Forelimb muscle (tissue), 1 donor: ENCODE results near the gene PARP1. TPM values are rescaled to one million over a fixed set of nuclear protein-coding genes. Genes with fewer than 3 reads are reported as not detected.
"Not testable (repeated sequence)": the region's sequence is repeated elsewhere in the genome, so short reads cannot be mapped to it uniquely, and the experiment has no call there.

ENCODE experiments used
- DNase-seq: peaks from one replicate; pipeline ENCODE4 v3.0.0-alpha.2; 2013; ENCODE audit warnings: low read depth
- polyA plus RNA-seq: library from polyadenylated mRNA; unstranded; fragments of 120-200 nt; gene quantifications from one replicate; pipeline ENCODE4 v1.2.1, GENCODE V29; 2013; ENCODE audit not compliant: insufficient read length

PARP1 gene
- polyA plus RNA-seq, 1 donor: 95.9 TPM

DNA sequence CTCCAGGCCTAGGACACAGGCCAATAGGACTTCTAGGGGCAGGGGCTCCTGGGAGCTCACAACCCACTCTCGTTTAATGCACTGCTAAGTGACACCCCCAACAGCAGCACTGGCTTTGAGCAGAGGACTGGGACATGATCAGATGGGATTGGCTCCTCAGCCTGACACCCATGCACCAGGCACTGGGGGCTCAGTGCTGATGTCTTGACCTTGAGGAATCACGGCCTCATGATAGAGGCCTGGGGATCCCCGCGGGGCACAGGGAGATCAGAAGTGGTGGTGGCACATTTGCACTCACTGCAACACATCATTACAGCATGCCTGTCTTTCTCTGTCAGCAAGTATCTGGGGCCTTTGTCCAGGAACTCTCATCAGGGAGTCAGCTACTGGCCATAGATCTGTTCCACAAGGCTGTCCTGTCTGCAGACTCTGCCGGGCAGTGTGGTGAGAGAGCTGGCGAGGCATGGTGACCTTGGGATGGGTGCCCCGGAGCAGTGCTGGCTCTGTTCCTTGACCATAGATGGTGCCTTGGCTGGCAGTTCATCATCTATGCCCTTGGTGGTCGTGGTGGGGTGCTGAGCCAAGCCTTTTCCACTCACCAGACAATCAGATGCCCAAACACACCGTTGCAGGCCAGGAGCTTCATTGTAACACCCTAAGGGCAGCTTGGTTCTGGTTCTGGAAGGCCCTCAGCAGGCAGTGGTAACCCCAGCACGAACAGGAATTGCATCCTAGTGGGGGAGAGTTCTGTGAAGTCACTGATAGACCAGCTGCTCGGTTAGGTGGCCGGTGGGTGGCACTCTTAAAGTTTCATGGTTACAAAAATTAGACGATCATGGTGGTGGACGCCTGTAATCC, 22.2 kb upstream of the PARP1 start:
- DNase-seq: no peak

DNA sequence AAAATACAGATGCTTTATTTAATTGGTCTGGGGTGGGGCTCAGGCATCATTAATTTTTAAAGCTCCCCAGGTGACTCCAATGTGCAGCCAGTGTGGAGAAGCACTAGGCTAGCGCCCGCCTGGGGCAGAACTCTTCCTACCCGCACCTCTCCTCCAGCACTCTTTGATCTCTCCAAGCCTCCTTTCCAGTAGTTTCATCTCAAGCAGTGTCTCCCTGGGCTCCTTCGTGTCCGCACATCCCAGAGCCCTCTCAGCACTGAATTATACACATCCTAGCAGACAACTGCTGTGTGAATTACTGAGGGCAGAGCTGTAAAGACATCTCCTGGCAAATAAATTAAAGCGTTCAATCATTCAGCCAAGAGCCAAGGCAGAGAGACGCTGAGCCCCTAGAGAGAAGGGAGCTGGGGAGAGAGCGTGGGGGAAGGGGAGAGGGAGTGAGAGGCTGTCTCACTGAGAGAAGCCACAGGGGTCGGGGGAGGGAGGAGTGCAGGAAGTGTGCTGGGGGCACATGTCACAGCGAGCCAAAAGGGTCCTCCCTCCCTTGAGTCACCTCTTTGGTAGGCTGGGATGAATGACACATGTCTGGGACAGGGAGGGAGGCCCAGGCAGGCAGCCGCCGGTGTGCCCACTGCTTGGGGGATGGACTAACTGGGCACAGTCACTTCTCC, 21.0 kb upstream of the PARP1 start:
- DNase-seq: no peak

DNA sequence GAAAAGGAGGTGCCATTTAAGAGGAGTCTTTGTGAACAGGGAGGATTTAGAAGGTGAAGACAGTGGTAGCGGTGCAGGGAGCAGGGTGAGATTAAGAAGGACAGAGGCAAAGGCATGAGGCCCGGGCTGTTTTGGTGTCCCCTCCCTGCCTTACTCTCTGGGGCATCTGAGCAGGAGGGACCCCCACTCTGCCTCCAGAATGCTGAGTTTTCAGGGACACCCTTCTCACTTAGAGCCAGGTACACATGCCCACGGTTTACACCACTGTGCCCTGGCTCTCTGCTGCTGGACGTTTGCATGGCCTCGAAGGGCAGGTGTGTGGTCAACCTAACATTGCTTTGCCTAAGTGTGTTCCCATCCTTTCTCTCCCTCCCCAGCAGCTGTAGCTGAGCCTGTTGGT, 20.5 kb upstream of the PARP1 start:
- no peak for DNase-seq

DNA sequence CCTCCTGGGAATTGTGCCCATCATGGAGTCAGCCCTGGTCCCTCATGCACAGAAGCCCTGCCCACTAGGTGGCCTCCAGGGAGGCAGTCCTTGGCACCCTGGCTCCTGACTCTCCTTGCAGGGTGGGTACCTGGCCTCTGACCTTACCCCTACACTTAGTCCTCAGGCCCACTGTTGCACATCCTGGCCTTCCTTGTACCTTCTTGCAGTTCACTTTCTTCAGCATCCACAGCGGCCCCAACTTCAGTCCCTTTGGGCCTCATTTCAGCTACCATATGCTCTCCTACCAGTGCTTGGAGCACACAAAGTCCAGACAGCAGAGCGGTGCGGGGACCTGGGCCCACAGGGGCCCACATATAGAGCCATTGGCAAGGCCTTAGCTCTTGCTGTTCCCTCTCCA, 19.2 kb upstream of the PARP1 start:
- DNase-seq: no peak

DNA sequence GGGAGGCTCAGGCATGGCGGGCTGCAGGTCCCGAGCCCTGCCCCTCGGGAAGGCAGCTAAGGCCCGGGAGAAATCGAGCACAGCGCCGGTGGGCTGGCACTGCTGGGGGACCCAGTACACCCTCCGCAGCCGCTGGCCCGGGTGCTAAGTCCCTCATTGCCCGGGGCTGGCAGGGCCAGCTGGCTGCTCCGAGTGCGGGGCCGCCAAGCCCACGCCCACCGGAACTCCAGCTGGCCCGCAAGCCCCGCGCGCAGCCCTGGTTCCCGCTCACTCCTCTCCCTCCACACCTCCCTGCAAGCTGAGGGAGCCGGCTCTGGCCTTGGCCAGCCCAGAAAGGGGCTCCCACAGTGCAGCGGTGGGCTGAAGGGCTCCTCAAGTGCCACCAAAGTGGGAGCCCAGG, 18.5 kb upstream of the PARP1 start:
- DNase-seq: not testable (repeated sequence)

DNA sequence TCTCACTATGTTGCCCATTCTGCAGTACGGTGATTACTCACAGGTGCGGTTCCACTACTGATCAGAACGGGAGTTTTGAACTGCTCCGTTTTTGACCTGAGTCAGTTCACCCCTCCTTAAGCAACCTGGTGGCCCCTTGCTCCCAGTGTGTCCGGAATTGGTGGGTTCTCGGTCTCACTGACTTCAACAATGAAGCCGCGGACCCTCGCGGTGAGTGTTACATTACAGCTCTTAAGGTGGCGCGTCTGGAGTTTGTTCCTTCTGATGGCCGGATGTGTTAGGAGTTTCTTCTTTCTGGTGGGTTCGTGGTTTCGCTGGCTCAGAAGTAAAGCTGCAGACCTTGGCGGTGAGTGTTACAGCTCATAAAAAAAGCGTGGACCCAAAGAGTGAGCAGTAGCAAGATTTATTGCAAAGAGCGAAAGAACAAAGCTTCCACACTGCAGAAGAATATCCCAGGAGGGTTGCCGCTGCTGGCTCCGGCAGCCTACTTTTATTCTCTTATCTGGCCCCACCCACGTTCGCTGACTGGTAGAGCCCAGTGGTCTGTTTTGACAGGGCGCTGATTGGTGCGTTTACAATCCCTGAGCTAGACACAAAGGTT, 17.6 kb upstream of the PARP1 start:
- DNase-seq: no peak

DNA sequence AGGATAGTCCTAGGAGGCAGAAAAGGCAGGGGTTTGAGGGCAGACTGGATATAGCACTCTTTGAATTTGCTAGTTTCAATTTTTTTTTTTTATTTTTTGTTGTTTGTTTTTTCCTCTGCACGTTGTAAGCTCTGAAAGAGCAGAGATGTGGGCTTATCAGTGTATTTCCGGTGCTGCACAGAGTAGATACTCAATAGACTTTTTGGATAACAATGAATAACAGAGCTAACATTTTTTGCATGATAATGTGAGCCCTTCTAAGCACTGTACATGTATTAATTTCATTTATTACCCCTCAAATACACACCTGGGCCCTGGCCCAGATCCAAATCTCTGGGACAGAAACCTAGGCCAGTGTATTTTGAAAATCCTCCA, 17.1 kb upstream of the PARP1 start:
- DNase-seq: no peak

DNA sequence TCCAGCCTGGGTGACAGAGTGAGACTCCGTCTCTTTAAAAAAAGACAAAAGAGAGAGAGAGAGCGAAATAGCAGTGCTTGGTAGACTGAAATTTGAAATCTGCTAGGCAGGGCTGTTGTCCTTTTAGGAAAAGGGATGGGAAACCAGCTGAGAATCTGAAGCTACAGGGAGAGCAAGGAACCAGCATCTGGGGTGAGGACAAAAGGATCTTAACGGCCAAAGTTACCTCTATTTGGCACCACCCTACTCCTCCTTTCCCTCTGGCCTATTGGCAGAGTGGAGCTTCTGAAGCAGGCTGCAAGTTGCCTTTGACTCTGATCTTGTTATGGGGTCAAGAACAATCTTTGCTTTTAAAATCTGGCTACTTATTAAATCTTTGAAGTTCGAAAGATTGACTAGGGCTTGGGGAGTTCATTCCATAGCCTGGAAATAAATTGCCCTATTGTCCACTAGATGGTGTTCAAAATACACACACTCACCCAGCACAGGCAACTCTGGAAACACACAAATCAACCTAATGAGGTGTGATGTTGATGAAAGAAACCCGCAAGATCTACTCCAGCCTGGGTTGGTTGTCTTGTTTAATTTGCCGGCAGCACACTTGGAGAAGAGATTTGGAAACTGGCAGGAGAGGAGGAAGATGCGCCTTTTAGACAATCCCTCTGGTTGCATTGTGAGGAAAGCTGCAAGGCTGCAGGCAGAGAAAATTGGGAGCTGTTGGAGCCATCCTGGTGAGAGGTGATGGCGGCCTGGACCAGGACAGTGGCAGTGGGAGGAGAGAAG, 16.5 kb upstream of the PARP1 start:
- no peak for DNase-seq

DNA sequence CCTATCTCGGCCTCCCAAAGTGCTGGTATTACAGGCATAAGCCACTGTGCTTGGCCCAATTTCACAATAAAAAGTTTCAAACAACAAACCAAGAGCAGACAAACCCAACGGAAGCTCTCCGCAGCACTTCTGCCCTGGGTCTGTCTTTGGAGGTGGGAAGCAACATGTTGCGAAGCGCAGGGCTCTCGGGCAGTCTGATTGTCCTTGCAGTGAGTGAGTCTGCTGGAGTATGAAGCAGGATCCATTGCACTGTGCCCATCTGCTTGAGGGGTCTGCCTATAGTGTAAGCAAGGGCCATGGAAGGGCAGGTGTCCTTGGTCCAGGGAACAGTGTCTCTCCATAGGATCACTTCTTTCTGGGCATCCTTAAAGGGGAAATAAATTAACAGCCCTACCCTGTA, 14.6 kb upstream of the PARP1 start:
- DNase-seq: no peak

DNA sequence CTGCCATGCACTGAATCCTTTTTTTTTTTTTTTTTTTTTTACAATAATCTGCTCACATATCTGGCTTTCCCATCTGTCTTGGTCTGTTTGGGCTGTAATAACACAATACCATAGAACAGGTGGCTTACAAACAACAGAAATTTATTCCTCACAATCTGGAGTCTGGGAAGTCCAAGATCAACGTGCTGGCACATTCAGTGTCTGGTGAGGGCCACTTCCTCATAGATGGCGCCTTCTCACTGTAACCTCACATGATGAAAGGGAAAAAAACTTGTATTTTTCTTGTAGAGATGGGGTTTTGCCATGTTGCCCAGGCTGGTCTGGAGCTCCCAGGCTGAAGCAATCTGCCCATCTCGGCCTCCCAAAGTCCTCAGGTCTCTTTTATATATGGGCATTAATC, 13.0 kb upstream of the PARP1 start:
- no peak for DNase-seq

DNA sequence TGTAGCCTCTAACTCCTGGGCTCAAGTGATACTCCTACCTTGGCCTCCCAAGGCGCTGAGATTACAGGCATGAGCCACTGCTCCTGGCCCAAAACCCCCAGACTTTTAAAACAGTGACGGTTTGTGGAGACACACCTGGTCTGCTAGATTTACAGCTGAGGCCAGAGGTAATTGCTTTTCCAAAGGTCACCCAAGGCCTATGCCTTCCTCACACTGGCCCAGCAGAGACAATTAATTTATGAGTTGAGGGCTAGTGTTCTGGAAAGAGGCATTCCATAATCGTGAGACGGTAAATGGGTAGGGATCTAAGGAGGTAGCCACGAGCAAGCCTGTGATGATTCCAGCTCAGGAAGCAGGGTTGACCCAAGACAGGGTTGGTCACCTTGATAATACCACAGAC, 12.4 kb upstream of the PARP1 start:
- DNase-seq: no peak

DNA sequence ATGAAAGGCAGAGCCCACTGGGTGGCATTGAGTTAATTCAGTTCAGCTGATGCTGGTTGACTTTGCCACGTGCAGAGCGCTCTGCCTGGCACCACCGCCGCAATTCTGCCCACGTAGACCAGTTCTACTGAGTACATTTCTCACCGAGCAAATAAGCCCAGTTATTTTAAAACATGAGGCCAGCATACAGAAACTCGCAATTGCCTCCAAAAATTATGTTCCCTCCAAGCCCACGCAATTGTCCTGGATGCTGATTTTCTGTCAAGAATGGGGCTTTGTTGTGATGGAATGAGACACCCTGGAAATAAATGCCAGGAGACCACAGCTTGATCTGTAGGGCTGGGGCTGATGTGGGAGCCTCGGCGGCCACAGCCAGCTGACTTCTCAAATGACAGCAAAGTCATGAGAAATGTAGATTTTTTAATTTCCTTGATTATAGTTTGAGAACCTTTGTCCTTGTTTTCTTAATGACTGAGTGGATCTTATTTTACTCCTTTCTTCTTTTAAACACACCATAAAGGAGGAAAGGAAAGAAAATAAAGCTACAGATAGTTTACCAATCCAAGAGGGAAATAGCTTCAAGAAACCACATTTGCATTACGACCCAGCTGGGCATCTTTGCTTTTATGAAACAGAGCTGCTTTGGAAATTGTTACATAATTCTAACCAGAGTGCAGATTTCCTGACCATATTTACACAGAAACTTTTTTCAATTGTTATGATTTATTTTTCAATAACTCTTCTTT, 11.6 kb upstream of the PARP1 start:
- DNase-seq: no peak

DNA sequence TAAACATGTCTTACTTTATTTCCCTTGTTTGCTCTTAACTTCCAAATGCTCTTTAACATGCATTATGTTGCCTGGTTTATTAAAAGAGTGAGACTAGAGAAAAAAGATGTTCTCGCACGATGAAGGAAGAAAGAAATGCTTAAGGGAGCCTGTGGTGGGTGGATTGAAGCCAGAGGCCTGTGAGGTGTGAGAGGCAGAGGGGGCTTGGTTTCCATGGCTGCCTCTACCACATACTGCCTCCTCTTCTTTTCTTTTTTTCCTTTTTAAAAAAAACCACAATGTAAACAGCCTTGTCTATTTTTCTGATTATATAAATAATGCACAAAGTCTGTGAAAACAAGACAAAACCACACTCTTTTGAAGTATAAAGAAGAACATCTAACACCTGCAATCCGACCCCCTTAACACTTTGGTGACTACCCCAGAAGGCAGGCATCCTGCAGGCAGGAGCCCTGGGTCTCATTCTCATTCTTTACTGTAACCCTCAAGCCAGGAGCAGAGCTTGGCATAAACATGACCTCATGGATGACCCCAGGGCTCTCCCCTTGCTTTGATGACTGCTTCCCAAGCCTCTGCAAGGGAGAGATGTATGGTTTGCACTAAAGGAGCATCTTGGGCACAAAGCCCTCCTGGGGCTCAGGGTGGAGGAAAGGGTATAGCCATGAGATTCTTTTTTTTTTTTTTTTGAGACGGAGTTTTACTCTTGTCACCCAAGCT, 10.1 kb upstream of the PARP1 start:
- DNase-seq: no peak

DNA sequence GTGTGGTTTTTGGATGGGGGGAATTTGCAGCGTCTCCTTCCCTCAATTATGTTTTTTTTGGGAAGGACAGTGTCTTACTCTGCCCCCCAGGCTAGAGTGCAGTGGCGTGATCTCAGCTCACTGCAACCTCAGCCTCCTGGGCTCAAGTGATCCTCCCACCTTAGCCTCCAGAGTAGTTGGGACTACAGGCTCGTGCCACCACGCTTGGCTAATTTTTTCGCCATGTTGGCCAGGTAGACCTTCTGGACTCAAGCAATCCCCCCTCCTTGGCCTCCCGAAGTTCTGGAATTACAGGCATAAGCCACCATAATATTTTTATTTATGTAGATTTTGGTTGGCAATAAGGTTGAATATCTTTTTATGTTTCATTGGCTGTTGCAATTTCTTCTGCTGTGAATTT, 9.5 kb upstream of the PARP1 start:
- no peak for DNase-seq

DNA sequence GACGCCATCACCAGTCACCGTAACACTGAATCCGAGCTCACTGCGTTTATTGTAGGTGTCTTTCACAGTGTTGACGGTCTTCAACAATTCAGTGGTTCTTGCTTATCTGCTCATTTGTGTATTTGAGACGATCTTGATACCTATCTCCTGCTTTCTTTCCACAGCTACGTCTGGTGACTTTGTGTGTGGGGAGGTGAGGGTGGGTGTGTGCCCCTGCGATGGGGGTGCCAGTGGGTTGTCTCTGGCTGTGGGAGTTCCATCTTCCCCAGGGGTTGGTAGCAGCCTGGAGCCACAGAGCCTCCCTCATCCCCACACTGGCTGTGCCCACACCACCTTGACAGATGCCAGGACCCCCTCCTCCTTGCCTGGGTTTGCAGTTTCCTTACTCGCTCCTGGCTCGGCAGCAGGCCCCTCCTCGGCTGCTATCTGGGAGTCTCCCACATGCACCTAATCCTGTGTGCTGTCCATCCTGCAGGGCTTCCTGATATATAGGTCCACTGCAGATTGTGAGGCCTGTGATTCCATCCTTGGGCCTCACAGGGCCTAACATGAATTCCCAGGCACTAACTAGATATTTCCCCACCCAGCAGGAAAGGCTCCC, 6.3 kb upstream of the PARP1 start:
- no peak for DNase-seq

DNA sequence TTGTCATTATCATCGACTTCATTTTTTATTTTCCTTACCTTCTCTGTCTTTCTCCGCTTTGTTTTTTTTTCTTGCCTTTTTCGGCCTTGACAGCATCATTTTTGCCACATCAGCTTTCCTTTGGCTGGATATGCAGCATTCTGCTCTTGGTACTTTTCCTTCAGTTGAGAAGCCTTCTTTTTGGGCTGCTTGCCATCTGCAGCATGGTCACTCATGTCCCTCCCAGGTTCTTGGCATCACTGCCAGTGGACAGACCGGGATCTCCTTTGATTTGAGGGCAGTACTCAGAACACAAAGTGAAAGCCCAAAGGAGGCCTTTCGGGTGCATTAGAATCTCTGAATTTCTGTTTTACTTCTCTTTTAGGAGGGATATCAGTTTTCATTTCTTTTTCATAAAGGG, 3.7 kb upstream of the PARP1 start:
- no peak for DNase-seq

DNA sequence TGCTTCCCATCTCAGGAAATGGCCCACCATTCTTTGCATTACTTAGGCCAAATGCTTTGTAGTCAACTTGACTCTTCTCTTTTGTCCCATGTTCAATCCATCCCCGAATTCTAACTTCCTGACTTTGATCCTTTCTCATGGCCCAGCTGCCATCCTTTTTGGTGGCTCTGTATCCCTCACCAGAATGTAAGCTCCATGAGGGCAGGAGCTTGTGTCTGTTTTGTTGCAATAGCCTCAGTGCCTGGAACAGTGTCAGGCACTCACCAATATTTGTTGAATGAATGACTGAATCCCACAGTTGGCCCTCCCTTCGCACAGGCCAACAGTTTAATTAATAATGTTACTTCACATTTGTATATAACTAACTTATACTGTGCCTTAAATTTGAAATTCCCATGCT, 3.1 kb upstream of the PARP1 start:
- DNase-seq: no peak

DNA sequence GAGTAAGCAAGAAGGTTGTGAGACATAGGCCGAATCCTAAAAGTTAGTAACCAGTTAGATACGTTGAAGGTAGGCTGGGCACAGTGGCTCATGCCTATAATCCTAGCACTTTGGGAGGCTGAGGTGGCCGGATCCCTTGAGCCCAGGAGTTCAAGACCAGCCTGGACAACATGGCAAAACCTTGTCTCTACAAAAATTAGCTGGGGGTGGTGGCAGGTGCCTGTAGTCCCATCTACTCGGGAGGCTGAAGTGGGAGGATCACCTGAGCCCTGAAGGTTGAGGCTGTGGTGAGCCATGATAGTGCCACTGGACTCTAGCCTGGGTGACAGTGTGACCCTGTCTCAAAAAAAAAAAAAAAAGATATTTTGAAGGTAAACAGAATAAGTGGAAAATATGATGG, 1.5 kb upstream of the PARP1 start:
- DNase-seq: no peak

DNA sequence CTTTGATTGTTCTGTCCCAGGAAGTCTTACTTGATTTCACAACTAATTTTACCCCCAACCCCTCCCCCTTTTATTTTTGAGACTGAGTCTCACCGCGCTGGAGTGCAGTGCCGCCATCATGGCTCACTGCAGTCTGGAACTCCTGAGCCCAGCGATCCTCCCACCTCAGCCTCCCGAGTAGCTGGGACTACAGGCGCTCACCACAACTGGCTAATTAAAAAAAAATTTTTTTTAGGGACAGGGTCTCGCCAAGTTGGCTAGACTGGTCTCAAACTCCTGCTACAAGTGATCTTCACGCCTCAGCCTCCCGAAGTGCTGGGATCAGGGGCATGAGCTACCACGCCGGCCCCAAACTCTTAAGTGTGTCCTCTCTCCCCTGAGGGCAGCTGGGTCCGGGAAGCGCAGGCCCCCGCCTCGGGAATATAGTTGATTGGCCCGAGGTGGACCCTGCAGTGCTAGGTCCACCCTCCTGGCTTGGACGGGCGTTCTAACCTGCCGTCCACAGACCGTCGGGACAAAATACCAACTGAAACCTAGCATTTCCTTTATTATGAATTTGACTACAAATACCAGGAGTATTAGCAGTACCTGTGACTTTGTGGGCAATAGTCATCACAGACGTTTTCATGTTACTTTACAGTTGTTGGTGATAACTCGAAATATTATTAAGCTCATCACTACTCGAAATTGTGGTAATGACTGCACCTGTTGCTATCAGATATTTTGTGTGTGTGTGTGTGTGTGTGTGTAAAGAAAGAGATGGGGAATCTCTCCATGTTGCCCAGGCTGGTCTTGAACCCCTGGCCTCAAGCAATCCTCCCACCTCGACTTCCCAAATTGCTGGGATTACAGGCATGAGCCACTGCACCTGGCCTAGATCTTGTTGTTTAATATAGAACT, 642 bp upstream of the PARP1 start:
- no peak for DNase-seq

DNA sequence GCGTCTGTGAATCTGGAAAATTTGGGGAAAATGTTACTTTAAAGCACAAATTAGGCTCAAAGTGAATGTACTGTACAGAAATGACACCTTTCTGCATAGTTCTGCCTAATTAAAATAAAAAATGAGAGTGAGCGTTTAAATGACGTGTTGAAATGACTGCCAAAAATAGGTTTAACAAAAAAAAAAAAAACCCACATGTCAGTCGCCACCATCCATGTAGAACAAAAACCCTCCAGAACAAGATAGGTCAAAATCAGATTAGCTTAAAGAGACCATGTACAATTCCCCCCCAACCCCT, 745 bp downstream of the PARP1 start:
- DNase-seq: no peak
